GM12878 (cell line): ENCODE results near the gene SIMC1. TPM values are rescaled to one million over a fixed set of nuclear protein-coding genes. Genes with fewer than 3 reads are reported as not detected.

Source experiments
- ATAC-seq: fragments of 200-7000 bp; cut with Tn5 transposase; 3 replicates; pipeline ENCODE4 v1.9.1; 2020; ENCODE audit warnings: mild to moderate bottlenecking, moderate library complexity
- BruUV-seq: library from RNA; stranded (reverse); fragments of 400-500 nt; replicated peaks from 2 replicates; lab custom pipeline; 2021; lab: Mats Ljungman, UMichigan
- CTCF ChIA-PET: fragments of 300-600 bp; sonication (Branson Sonifier 250); formaldehyde crosslinking; extraction: SDS; loops from one replicate; lab custom pipeline; 2021; ENCODE audit warnings: inconsistent platforms; lab: Yijun Ruan, JAX
- POLR2A ChIA-PET: fragments of 350-600 bp; formaldehyde crosslinking; extraction: SDS; loops from one replicate; lab custom pipeline; 2021; ENCODE audit warnings: inconsistent platforms; lab: Charles Lee
- RAD21 ChIA-PET: fragments of 300-600 bp; sonication (Branson Sonifier 250); formaldehyde crosslinking; loops from one replicate; lab custom pipeline; 2023; ENCODE audit warnings: antibody characterized with exemption; ENCODE audit not compliant: unreplicated experiment; lab: Charles Lee
- SMC1A ChIA-PET: fragments of 300-600 bp; sonication (Branson Sonifier 250); formaldehyde crosslinking; loops from one replicate; lab custom pipeline; 2023; ENCODE audit not compliant: unreplicated experiment, uncharacterized antibody; lab: Charles Lee
- DNase-seq: peaks from one replicate; pipeline ENCODE4 v3.0.0-alpha.2; 2011; ENCODE audit warnings: low read depth, low spot score
- FAIRE-seq: peaks from 3 replicates; lab custom pipeline; 2011; peaks lifted over from hg19 to GRCh38; lab: Jason Lieb, UNC
- H2AFZ ChIP-seq: 2 replicates; pipeline ENCODE4 v1.6.0; 2011; ENCODE audit warnings: low read depth, low read length, control low read depth; ENCODE audit not compliant: control insufficient read depth
- H3K27ac ChIP-seq: 2 replicates; pipeline ENCODE4 v1.5.1; 2011; ENCODE audit warnings: control low read depth; ENCODE audit not compliant: control insufficient read depth, insufficient read depth
- H3K27me3 ChIP-seq, 2 experiments: replicated peaks in 1 of 2; 2 replicates each; pipeline versions ENCODE4 v1.6.0 to v1.6.1; 2011; ENCODE audit warnings: low read length in 1 of 2; ENCODE audit not compliant: control insufficient read depth in 2 of 2, insufficient read depth in 2 of 2
- H3K36me3 ChIP-seq, 2 experiments: 2 replicates each; pipeline ENCODE4 v1.5.1; 2011; ENCODE audit warnings: low read length in 1 of 2; ENCODE audit not compliant: control insufficient read depth in 2 of 2, insufficient read depth in 2 of 2
- H3K4me1 ChIP-seq: 2 replicates; pipeline ENCODE4 v1.6.1; 2011; ENCODE audit warnings: mild to moderate bottlenecking, low read length, moderate library complexity, mixed read lengths; ENCODE audit not compliant: control insufficient read depth, insufficient read depth
- H3K4me2 ChIP-seq: 2 replicates; pipeline ENCODE4 v1.6.0; 2011; ENCODE audit warnings: control low read depth; ENCODE audit not compliant: control insufficient read depth, insufficient read depth
- H3K4me3 ChIP-seq: fragments of 200-600 bp; sonication (generic); 2 replicates; pipeline ENCODE4 v1.5.1; 2016
- H3K79me2 ChIP-seq: 2 replicates; pipeline ENCODE4 v1.6.0; 2011; ENCODE audit warnings: low read length; ENCODE audit not compliant: control insufficient read depth, insufficient read depth
- H3K9ac ChIP-seq: 2 replicates; pipeline ENCODE4 v1.8.0; 2011; ENCODE audit warnings: low read length, control low read depth, mixed read lengths; ENCODE audit not compliant: control insufficient read depth, insufficient read depth
- H3K9me3 ChIP-seq: replicated peaks from 3 replicates; pipeline ENCODE4 v1.5.1; 2011; ENCODE audit warnings: mild to moderate bottlenecking, low read length; ENCODE audit not compliant: control insufficient read depth, insufficient read depth
- H4K20me1 ChIP-seq: 2 replicates; pipeline ENCODE4 v1.6.0; 2011; ENCODE audit not compliant: control insufficient read depth, insufficient read depth
- BACH1 ChIP-seq: fragments of 450-650 bp; IDR thresholded peaks from 2 replicates; pipeline ENCODE4 v1.6.1; 2017; ENCODE audit warnings: mild to moderate bottlenecking, borderline replicate concordance
- BCL11A ChIP-seq: IDR thresholded peaks from 2 replicates; pipeline ENCODE4 v1.6.1; 2011; ENCODE audit warnings: low read depth, low read length
- BMI1 ChIP-seq: fragments of 450-650 bp; IDR thresholded peaks from 2 replicates; pipeline ENCODE4 v1.6.1; 2016; ENCODE audit warnings: mild to moderate bottlenecking, moderate library complexity, borderline replicate concordance
- IKZF2 ChIP-seq, 2 experiments: fragments of 450-650 bp; IDR thresholded peaks; 2 replicates each; pipeline ENCODE4 v1.6.1; 2017; ENCODE audit warnings: mild to moderate bottlenecking in 2 of 2, moderate library complexity in 2 of 2
- MEF2A ChIP-seq: IDR thresholded peaks from 2 replicates; pipeline ENCODE4 v1.6.1; 2011; ENCODE audit warnings: low read depth, mild to moderate bottlenecking, low read length, moderate library complexity; ENCODE audit not compliant: insufficient read depth
- MTA2 ChIP-seq: fragments of 450-650 bp; IDR thresholded peaks from 2 replicates; pipeline ENCODE4 v1.6.1; 2016; ENCODE audit warnings: low read depth, mild to moderate bottlenecking, moderate library complexity
- POLR2AphosphoS5 ChIP-seq: IDR thresholded peaks from 2 replicates; pipeline ENCODE4 v1.6.1; 2011; ENCODE audit warnings: mild to moderate bottlenecking, low read length, inconsistent platforms
- RCOR1 ChIP-seq: conservative IDR thresholded peaks from 2 replicates; pipeline ENCODE4 v1.6.1; 2012; ENCODE audit warnings: low read depth, low read length, improper control_type of control experiment
- TCF7 ChIP-seq: IDR thresholded peaks from 2 replicates; pipeline ENCODE4 v1.6.1; 2014; ENCODE audit warnings: antibody characterized with exemption, borderline replicate concordance
- ZBED1 ChIP-seq: IDR thresholded peaks from 2 replicates; pipeline ENCODE4 v1.6.1; 2016; ENCODE audit warnings: borderline replicate concordance
- ZNF622 ChIP-seq: fragments of 450-650 bp; IDR thresholded peaks from 2 replicates; pipeline ENCODE4 v1.6.1; 2017; ENCODE audit warnings: mild to moderate bottlenecking, inconsistent platforms
- WGBS: methylation state at CpG from one replicate; pipeline ENCODE4 v1.1.6; 2016; ENCODE audit warnings: low lambda C conversion rate; ENCODE audit not compliant: insufficient replicate concordance, insufficient coverage; ENCODE audit errors: missing lambda C conversion rate; 5-methylcytosine and 5-hydroxymethylcytosine counted together
- in situ Hi-C: fragments of 300-500 bp; cut with MboI; formaldehyde crosslinking; loops from 9 replicates; pipeline ENCODE4 v1.14.3; 2018; ENCODE audit warnings: mixed read lengths
- intact Hi-C: fragments of 100-400 bp; cut with micrococcal nuclease; formaldehyde crosslinking; loops from one replicate; pipeline ENCODE4 v1.14.2; 2022; ENCODE audit not compliant: unreplicated experiment
- polyA plus RNA-seq, 11 experiments: library from polyadenylated mRNA; depleted of rRNA in 4 of 11; unstranded in 6 of 11; stranded (reverse) in 5 of 11; fragments of >200 nt; fragmentation: Nextera tagmentation in 4 of 11; fragmentation: Illumina TruSeq in 1 of 11; extraction: Ambion mirVana in 4 of 11; extraction: Trizol in 1 of 11; gene quantifications; 1 replicate in 1 of 11; 2 replicates in 10 of 11; pipeline versions ENCODE4 v1.2.1 to v1.2.3, GENCODE V29; 2011 to 2016; ENCODE audit warnings: inconsistent platforms in 2 of 11, missing spikeins in 2 of 11, low read depth in 1 of 11
- total RNA-seq, 4 experiments: library from RNA; depleted of rRNA in 3 of 4; stranded (reverse); fragments of >200 nt in 3 of 4; fragmentation: Illumina TruSeq in 1 of 4; extraction: Trizol in 1 of 4; gene quantifications; 2 replicates each; pipeline versions ENCODE4 v1.2.1 to v1.2.3, GENCODE V29; 2013 to 2021
- TF ChIP-seq, protein P1 (sequence below): IDR thresholded peaks from 2 replicates; pipeline ENCODE4 v1.6.1; 2012; ENCODE audit warnings: mild to moderate bottlenecking, low read depth, low read length

The SIMC1 gene
- total and polyA plus RNA-seq, 10 of the 15 experiments (the other 5 are each of a cell fraction or from before 2014, with no cell fraction given) = 3.0 to 16.5 (median 10.4) TPM

DNA sequence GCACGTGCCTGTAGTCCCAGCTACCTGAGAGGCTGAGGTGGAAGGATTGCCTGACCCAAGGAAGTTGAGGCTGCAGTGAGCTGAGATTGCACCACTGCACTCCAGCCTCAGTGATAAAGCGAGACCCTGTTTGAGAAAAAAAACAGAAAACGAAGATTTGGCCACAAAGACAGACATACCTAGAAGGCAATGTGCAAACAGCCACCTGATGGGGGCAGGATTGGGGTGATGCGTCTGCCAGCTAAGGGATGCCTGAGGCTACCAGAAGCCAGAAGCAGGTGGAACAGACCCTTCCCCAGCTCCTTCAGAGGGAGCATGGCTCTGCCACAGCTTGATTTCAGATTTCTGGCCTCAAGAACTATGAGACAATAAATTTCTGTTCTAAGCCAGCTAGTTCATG lies 153.3 kb downstream of the SIMC1 start:
- DNase-seq (no peak), FAIRE-seq (no peak), ATAC-seq (no peak)
- no peaks in the 10 kb centered on the region for H3K9me3 ChIP-seq
- TF ChIP-seq ZBED1 (no peak), BMI1 (no peak), BACH1 (no peak), MEF2A (no peak), TCF7 (no peak), MTA2 (no peak), POLR2AphosphoS5 (no peak), BCL11A (no peak), IKZF2 (IDR thresholded peaks at IDR 0.05) (no peak), RCOR1 (no peak), ZNF622 (no peak)
- TF ChIP-seq, protein P1, sequence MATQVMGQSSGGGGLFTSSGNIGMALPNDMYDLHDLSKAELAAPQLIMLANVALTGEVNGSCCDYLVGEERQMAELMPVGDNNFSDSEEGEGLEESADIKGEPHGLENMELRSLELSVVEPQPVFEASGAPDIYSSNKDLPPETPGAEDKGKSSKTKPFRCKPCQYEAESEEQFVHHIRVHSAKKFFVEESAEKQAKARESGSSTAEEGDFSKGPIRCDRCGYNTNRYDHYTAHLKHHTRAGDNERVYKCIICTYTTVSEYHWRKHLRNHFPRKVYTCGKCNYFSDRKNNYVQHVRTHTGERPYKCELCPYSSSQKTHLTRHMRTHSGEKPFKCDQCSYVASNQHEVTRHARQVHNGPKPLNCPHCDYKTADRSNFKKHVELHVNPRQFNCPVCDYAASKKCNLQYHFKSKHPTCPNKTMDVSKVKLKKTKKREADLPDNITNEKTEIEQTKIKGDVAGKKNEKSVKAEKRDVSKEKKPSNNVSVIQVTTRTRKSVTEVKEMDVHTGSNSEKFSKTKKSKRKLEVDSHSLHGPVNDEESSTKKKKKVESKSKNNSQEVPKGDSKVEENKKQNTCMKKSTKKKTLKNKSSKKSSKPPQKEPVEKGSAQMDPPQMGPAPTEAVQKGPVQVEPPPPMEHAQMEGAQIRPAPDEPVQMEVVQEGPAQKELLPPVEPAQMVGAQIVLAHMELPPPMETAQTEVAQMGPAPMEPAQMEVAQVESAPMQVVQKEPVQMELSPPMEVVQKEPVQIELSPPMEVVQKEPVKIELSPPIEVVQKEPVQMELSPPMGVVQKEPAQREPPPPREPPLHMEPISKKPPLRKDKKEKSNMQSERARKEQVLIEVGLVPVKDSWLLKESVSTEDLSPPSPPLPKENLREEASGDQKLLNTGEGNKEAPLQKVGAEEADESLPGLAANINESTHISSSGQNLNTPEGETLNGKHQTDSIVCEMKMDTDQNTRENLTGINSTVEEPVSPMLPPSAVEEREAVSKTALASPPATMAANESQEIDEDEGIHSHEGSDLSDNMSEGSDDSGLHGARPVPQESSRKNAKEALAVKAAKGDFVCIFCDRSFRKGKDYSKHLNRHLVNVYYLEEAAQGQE = no peak
- peaks cover 3% of the 10 kb centered on the region in 2 experiments; a peak in 2 of 4 replicates for H3K36me3 ChIP-seq
- no peak overlapping the region for H3K9ac ChIP-seq
- H3K79me2 ChIP-seq = peaks cover 35% of the 10 kb centered on the region
- H4K20me1 ChIP-seq = no peaks in the 10 kb centered on the region
- BruUV-seq = no TSS peak
- no peak overlapping the region for H2AFZ ChIP-seq
- ChIA-PET CTCF (interaction anchor here (0.5 to 0.8 kb wide), 3 partner anchors 17 to 57 kb away, joined by 3 read pairs; no protein-coding TSS in a partner anchor), SMC1A (interaction anchor here (0.6 to 1.4 kb wide), 3 partner anchors 39 to 57 kb away, joined by 3 to 4 read pairs (median 3); partner anchors contain the start of gene FAF2), RAD21 (no interaction called here), POLR2A (interaction anchor here (1.4 to 2.1 kb wide), 2 partner anchors 40 to 144 kb away, joined by 4 to 5 read pairs; no protein-coding TSS in a partner anchor)
- H3K4me3 ChIP-seq = no peak overlapping the region
- no peak overlapping the region for H3K4me2 ChIP-seq
- H3K27me3 ChIP-seq = no peaks in the 10 kb centered on the region
- in situ Hi-C loops (no loop called here), intact Hi-C loops (no loop called here)
- H3K4me1 ChIP-seq = peaks cover 10% of the 10 kb centered on the region
- WGBS = 89% methylated on average over 4 of the region's 4 CpGs
- no peak overlapping the region for H3K27ac ChIP-seq
